CD14-positive monocyte (primary cell): ENCODE measurements around the gene SIDT2. TPM values are rescaled to one million over a fixed set of nuclear protein-coding genes. Genes with fewer than 3 reads are reported as not detected.
A peak's percentile ranks its signal among the peaks of the same experiment; 100 is the strongest.
"Not testable (repeated sequence)": the region's sequence is repeated elsewhere in the genome, so short reads cannot be mapped to it uniquely, and the experiment has no call there.

Experiments
- DNase-seq, 3 donors: peaks; one replicate each; pipeline ENCODE4 v3.0.0-alpha.2; 2011 to 2022
- H2AFZ ChIP-seq: 2 replicates; pipeline ENCODE4 v1.6.0; 2012; ENCODE audit warnings: mild to moderate bottlenecking, low read depth, low read length, inconsistent platforms; ENCODE audit not compliant: insufficient read depth, poor library complexity, severe bottlenecking
- H3K27ac ChIP-seq, 2 donors: 1 replicate in 1 of 2; 2 replicates in 1 of 2; pipeline ENCODE4 v1.5.1; 2012 to 2013; ENCODE audit warnings: low read length in 2 of 2, control low read depth in 1 of 2, inconsistent platforms in 1 of 2, low read depth in 1 of 2, mild to moderate bottlenecking in 1 of 2
- H3K27me3 ChIP-seq, 2 donors: one replicate each; pipeline versions ENCODE4 v1.6.0 to v1.6.1; 2011 to 2013; ENCODE audit warnings: low read length in 2 of 2; ENCODE audit not compliant: control insufficient read depth in 2 of 2, insufficient read depth in 2 of 2
- H3K36me3 ChIP-seq, 2 donors: replicated peaks in 1 of 2; 1 replicate in 1 of 2; 2 replicates in 1 of 2; pipeline versions ENCODE4 v1.5.1 to v1.6.1; 2012 to 2013; ENCODE audit warnings: low read length in 2 of 2, control low read depth in 1 of 2, inconsistent platforms in 1 of 2, mild to moderate bottlenecking in 1 of 2; ENCODE audit not compliant: insufficient read depth in 2 of 2, control insufficient read depth in 1 of 2
- H3K4me1 ChIP-seq, 2 donors: 1 replicate in 1 of 2; 2 replicates in 1 of 2; pipeline versions ENCODE4 v1.5.1 to v1.6.1; 2012 to 2013; ENCODE audit warnings: low read length in 2 of 2, control low read depth in 1 of 2, inconsistent platforms in 1 of 2, mild to moderate bottlenecking in 1 of 2, moderate library complexity in 1 of 2; ENCODE audit not compliant: insufficient read depth in 2 of 2, control insufficient read depth in 1 of 2
- H3K4me2 ChIP-seq: replicated peaks from 2 replicates; pipeline ENCODE3; 2012; ENCODE audit warnings: low read length, moderate library complexity, mild to moderate bottlenecking; ENCODE audit not compliant: poor library complexity, severe bottlenecking; ENCODE audit errors: extremely low read depth
- H3K4me3 ChIP-seq, 3 experiments: fragments of 200-600 bp in 1 of 3; sonication (generic) in 1 of 3; replicated peaks in 1 of 3; 1 replicate in 2 of 3; 2 replicates in 1 of 3; pipeline ENCODE4 v1.5.1; 2011 to 2013; ENCODE audit warnings: low read length in 3 of 3, mild to moderate bottlenecking in 3 of 3, control low read depth in 2 of 3, low read depth in 2 of 3, inconsistent platforms in 1 of 3, moderate library complexity in 1 of 3
- H3K79me2 ChIP-seq: 2 replicates; pipeline ENCODE4 v1.6.0; 2012; ENCODE audit warnings: mild to moderate bottlenecking, control low read depth, inconsistent platforms, low read length, moderate library complexity; ENCODE audit not compliant: insufficient read depth
- H3K9ac ChIP-seq: 2 replicates; pipeline ENCODE4 v1.6.0; 2017; ENCODE audit warnings: low read length, mild to moderate bottlenecking; ENCODE audit not compliant: insufficient read depth, poor library complexity, severe bottlenecking
- H3K9me3 ChIP-seq, 2 donors: replicated peaks in 1 of 2; 1 replicate in 1 of 2; 2 replicates in 1 of 2; pipeline versions ENCODE4 v1.5.1 to v1.6.1; 2012 to 2013; ENCODE audit warnings: low read length in 2 of 2, control low read depth in 1 of 2; ENCODE audit not compliant: control insufficient read depth in 1 of 2, insufficient read depth in 1 of 2
- H4K20me1 ChIP-seq: 2 replicates; pipeline ENCODE4 v1.6.0; 2012; ENCODE audit warnings: mild to moderate bottlenecking, low read length, control low read depth, moderate library complexity; ENCODE audit not compliant: insufficient read depth
- H3K27ac Mint-ChIP-seq, 7 donors: one replicate each; pipeline ENCODE4 v1.8.0; 2020; ENCODE audit warnings: mild to moderate bottlenecking in 7 of 7, mixed read lengths in 7 of 7, moderate library complexity in 6 of 7, inconsistent platforms in 2 of 7
- H3K27me3 Mint-ChIP-seq, 3 donors: one replicate each; pipeline ENCODE4 v1.8.0; 2021 to 2022; ENCODE audit warnings: low read depth in 3 of 3, mild to moderate bottlenecking in 3 of 3, mixed read lengths in 3 of 3, moderate library complexity in 3 of 3, inconsistent platforms in 1 of 3
- H3K36me3 Mint-ChIP-seq, 2 donors: one replicate each; pipeline ENCODE4 v1.8.0; 2020; ENCODE audit warnings: mixed read lengths in 2 of 2, inconsistent platforms in 1 of 2, mild to moderate bottlenecking in 1 of 2
- H3K4me1 Mint-ChIP-seq: one replicate; pipeline ENCODE4 v1.8.0; 2020; ENCODE audit warnings: mild to moderate bottlenecking, mixed read lengths
- H3K4me3 Mint-ChIP-seq, 2 donors: one replicate each; pipeline ENCODE4 v1.8.0; 2020; ENCODE audit warnings: mild to moderate bottlenecking in 2 of 2, mixed read lengths in 2 of 2, moderate library complexity in 1 of 2
- H3K9me3 Mint-ChIP-seq, 7 donors: one replicate each; pipeline ENCODE4 v1.8.0; 2020 to 2022; ENCODE audit warnings: mixed read lengths in 7 of 7, mild to moderate bottlenecking in 6 of 7, moderate library complexity in 6 of 7, inconsistent platforms in 2 of 7
- WGBS: methylation state at CpG from one replicate; pipeline ENCODE4 v1.1.5; 2013; ENCODE audit warnings: missing lambda C conversion rate; ENCODE audit not compliant: insufficient coverage; 5-methylcytosine and 5-hydroxymethylcytosine counted together
- intact Hi-C, 2 donors: fragments of 100-400 bp; cut with micrococcal nuclease; formaldehyde crosslinking; loops; one replicate each; pipeline versions ENCODE4 v1.15.0 to v1.15.1; 2023
- polyA plus RNA-seq, 3 donors: library from polyadenylated mRNA; depleted of rRNA in 1 of 3; unstranded in 2 of 3; stranded (reverse) in 1 of 3; fragments of 300-500 nt in 2 of 3; fragments of >200 nt in 1 of 3; fragmentation: Illumina TruSeq in 2 of 3; gene quantifications; 1 replicate in 2 of 3; 2 replicates in 1 of 3; pipeline ENCODE4 v1.2.3, GENCODE V29; 2012 to 2021

SIDT2 gene
- polyA plus RNA-seq, 3 donors, result 21.8 to 177 (median 41.8) TPM

DNA sequence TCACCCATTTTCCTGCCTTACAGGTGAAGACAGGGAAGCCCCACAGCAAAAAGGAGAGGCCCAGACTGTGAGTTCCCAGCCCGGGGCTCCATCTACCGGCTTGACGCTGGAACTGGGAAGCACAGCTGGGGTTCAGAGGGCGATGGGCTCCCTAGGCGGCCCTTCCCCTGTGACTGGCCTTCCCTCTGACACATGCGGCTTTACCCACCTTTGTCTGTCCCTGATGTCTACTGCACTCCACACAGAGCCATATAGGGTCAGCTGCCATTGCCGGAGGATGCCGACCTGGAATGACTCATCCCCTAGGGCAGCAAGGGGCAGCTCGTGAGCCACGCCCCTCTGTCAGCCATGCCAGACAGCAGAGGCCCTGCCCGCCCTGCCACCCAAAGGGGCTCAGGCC is 28.3 kb downstream of the SIDT2 start:
- not testable (repeated sequence) for H4K20me1 ChIP-seq, H3K4me3 ChIP-seq, H3K4me3 Mint-ChIP-seq, DNase-seq, H3K27ac ChIP-seq, H3K9ac ChIP-seq, H3K4me1 Mint-ChIP-seq, H3K9me3 Mint-ChIP-seq, H3K9me3 ChIP-seq, H2AFZ ChIP-seq, H3K27ac Mint-ChIP-seq, H3K27me3 Mint-ChIP-seq, H3K4me1 ChIP-seq, H3K27me3 ChIP-seq, H3K4me2 ChIP-seq, H3K79me2 ChIP-seq
- WGBS, result no CpG with 5 or more reads among the region's 11 CpGs
- peaks cover 55 to 65% of the 10 kb centered on the region in 2 donors for H3K36me3 Mint-ChIP-seq
- peaks cover 37 to 59% of the 10 kb centered on the region in 2 donors for H3K36me3 ChIP-seq
- intact Hi-C loops, result loop anchor here in 1 of 2 donors (5.0 kb wide), 1 partner anchor 75 kb away; no protein-coding TSS in a partner anchor

DNA sequence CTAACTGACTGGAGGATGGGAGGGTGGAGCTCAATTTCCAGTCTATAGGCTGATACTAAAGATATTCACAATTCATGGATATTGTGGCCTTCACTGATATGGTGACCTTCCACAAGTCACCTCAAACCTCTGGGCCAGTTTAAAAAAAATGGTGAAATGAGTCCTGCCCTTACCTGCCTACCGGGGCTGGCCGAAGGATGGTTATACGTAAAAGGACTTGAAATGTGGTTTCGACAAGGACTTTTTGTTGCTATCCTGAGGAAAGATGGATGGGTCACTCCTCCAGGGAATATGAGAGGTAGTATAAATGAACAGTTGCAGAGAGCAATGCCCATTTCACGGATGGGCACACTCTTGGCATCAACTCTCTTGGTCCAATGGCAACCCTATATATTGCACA is 28.9 kb downstream of the SIDT2 start:
- not testable (repeated sequence) for H3K27ac Mint-ChIP-seq, H3K9ac ChIP-seq, H3K4me1 Mint-ChIP-seq, H3K4me1 ChIP-seq, H3K4me3 Mint-ChIP-seq, H3K79me2 ChIP-seq, H3K4me3 ChIP-seq, H3K27me3 ChIP-seq, DNase-seq, H2AFZ ChIP-seq, H3K4me2 ChIP-seq, H4K20me1 ChIP-seq, H3K27ac ChIP-seq, H3K9me3 ChIP-seq, H3K27me3 Mint-ChIP-seq, H3K9me3 Mint-ChIP-seq
- peaks cover 37 to 65% of the 10 kb centered on the region in 2 donors for H3K36me3 ChIP-seq
- peaks cover 59 to 71% of the 10 kb centered on the region in 2 donors for H3K36me3 Mint-ChIP-seq
- no CpG with 5 or more reads among the region's 5 CpGs for WGBS
- intact Hi-C loops, result loop anchor here in 1 of 2 donors (5.0 kb wide), 1 partner anchor 75 kb away; no protein-coding TSS in a partner anchor

DNA sequence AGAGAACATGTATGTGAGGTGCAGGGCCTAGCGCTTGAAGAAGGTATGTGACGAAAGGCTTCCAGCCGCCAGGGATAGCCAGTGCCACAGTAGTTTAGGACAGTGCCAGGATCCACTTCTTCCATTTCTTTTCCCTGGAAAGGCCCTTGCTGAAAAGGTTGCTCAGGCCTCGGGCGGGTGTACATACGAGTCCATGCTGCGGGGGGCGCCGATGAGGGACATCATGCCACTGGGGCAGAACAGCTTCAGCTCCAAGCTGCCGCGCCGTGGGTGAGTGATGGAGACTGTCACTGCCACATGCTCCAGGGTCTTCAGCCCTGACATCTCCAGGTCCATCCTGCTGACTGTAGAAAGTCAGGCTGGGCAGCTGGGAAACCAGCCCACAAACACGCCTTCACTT is 30.2 kb downstream of the SIDT2 start:
- 100% methylated on average over 3 of the region's 13 CpGs for WGBS
- H3K9me3 Mint-ChIP-seq, DNase-seq, H2AFZ ChIP-seq, H3K4me1 ChIP-seq, H3K27me3 Mint-ChIP-seq, H3K4me3 ChIP-seq, H3K9ac ChIP-seq, H3K27me3 ChIP-seq, H3K4me1 Mint-ChIP-seq, H3K27ac ChIP-seq, H3K4me3 Mint-ChIP-seq, H3K4me2 ChIP-seq, H4K20me1 ChIP-seq, H3K79me2 ChIP-seq, H3K9me3 ChIP-seq: not testable (repeated sequence)
- Mint-ChIP-seq H3K27ac (peak overlapping the region in 1 of 7 donors; percentile 33), H3K36me3 (peaks cover 60 to 73% of the 10 kb centered on the region in 2 donors)
- intact Hi-C loops, result loop anchor here (2.0 to 5.0 kb wide), 2 partner anchors 76 kb away; no protein-coding TSS in a partner anchor
- peaks cover 40 to 66% of the 10 kb centered on the region in 2 donors for H3K36me3 ChIP-seq

DNA sequence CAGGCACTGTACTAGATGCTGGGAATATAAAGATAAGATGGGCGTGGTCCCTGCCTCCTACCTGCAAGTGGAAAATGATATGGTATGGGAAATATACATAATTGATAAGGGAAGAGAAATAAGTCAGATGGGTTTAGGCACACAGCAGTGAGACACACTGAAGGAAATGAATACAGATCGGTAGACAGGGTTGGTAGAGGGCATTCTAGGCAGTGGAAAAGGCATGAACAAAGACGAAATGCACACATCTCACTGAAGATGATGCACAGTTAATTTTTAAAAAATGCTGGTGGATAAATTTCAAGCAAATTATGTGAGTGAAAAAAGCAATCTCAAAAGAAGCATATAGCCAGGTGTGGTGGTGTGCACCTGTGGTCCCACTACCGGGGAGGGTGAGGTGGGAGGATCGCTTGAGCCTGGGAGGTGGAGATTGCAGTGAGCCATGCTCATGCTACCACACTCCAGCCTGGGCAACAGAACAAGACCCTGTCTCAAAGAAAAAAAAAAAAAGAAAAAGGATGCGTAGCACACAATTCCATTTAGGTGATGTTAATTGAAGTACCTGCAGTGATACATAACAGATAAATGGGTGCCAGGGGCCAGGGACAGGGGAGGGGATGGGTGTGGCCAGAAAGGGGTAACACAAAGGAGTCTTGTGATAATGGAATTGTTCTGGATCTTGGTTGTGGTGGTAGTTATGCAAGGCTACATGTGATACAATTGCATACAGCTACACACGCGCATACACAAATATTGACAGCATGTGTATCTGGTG is 31.0 kb downstream of the SIDT2 start:
- H3K36me3 ChIP-seq, result peaks cover 38 to 66% of the 10 kb centered on the region in 2 donors
- H3K9me3 ChIP-seq, H3K4me3 ChIP-seq, H2AFZ ChIP-seq, H3K4me1 ChIP-seq, H3K79me2 ChIP-seq, H3K4me3 Mint-ChIP-seq, H3K27me3 ChIP-seq, H3K9ac ChIP-seq, H3K27ac ChIP-seq, H3K4me2 ChIP-seq, H4K20me1 ChIP-seq, H3K9me3 Mint-ChIP-seq, H3K27me3 Mint-ChIP-seq, H3K27ac Mint-ChIP-seq, DNase-seq, H3K4me1 Mint-ChIP-seq: not testable (repeated sequence)
- intact Hi-C loops, result loop anchor here (2.0 to 5.0 kb wide), 2 partner anchors 77 kb away; no protein-coding TSS in a partner anchor
- H3K36me3 Mint-ChIP-seq, result peaks cover 58 to 73% of the 10 kb centered on the region in 2 donors
- 96% methylated on average over 4 of the region's 8 CpGs for WGBS
